Osteoblast (primary cell): ENCODE data around the gene CORIN. TPM values are rescaled to one million over a fixed set of nuclear protein-coding genes. Genes with fewer than 3 reads are reported as not detected.

ENCODE experiments used
- DNase-seq: peaks from one replicate; pipeline ENCODE4 v3.0.0; 2011; ENCODE audit warnings: low spot score, mixed read lengths; ENCODE audit not compliant: insufficient read length; ENCODE audit errors: missing footprints
- H2AFZ ChIP-seq: 2 replicates; pipeline ENCODE4 v1.6.0; 2011; ENCODE audit warnings: mild to moderate bottlenecking, low read length
- H3K27ac ChIP-seq: 2 replicates; pipeline ENCODE4 v1.5.1; 2011; ENCODE audit warnings: mild to moderate bottlenecking, low read depth, low read length, moderate library complexity
- H3K27me3 ChIP-seq: 2 replicates; pipeline ENCODE4 v1.6.0; 2012; ENCODE audit warnings: mild to moderate bottlenecking, control low read depth, inconsistent platforms, low read length, moderate library complexity; ENCODE audit not compliant: insufficient read depth
- H3K36me3 ChIP-seq: 2 replicates; pipeline ENCODE4 v1.5.1; 2011; ENCODE audit warnings: mild to moderate bottlenecking, low read length, control low read depth, moderate library complexity; ENCODE audit not compliant: insufficient read depth
- H3K4me1 ChIP-seq: 2 replicates; pipeline ENCODE4 v1.5.1; 2011; ENCODE audit warnings: mild to moderate bottlenecking, low read length, control low read depth, moderate library complexity; ENCODE audit not compliant: insufficient read depth
- H3K4me2 ChIP-seq: 2 replicates; pipeline ENCODE4 v1.6.0; 2011; ENCODE audit warnings: mild to moderate bottlenecking, low read length; ENCODE audit not compliant: insufficient read depth
- H3K4me3 ChIP-seq: fragments of 200-600 bp; sonication (generic); 3 replicates; pipeline ENCODE4 v1.5.1; 2012; ENCODE audit warnings: mild to moderate bottlenecking, low read length, inconsistent platforms; ENCODE audit not compliant: insufficient read depth
- H3K79me2 ChIP-seq: 2 replicates; pipeline ENCODE4 v1.6.0; 2012; ENCODE audit warnings: mild to moderate bottlenecking, low read length, control low read depth, inconsistent platforms; ENCODE audit not compliant: insufficient read depth
- H3K9me3 ChIP-seq: 2 replicates; pipeline ENCODE4 v1.5.1; 2011; ENCODE audit warnings: low read depth, low read length, control low read depth
- H4K20me1 ChIP-seq: 2 replicates; pipeline ENCODE4 v1.6.0; 2012; ENCODE audit warnings: mild to moderate bottlenecking, low read length, control low read depth; ENCODE audit not compliant: insufficient read depth
- total RNA-seq: library from RNA; depleted of rRNA; stranded (reverse); fragments of >200 nt; gene quantifications from 2 replicates; pipeline ENCODE4 v1.2.3, GENCODE V29; 2012
- TF ChIP-seq, protein P1 (sequence below): IDR thresholded peaks from 2 replicates; pipeline ENCODE4 v1.5.1; 2011; ENCODE audit warnings: mild to moderate bottlenecking, low read depth, low read length, moderate library complexity; ENCODE audit errors: extremely low read depth

Gene CORIN
- total RNA-seq = 0.36 and 0.88 TPM in 2 replicates

GRCh38 chr4:47837908-47838294 is at the start of gene CORIN:
Gene CORIN, minus strand, starts transcription at chr4:47838067. Its CDS starts 118 bp downstream, at chr4:47837949.
- Histone ChIP-seq H3K4me3 (peak within 1 kb of the TSS; percentile 73), H3K9me3 (no peaks in the 10 kb centered on the region), H3K4me1 (peaks cover 25% of the 10 kb centered on the region), H3K36me3 (peaks cover 3% of the 10 kb centered on the region), H3K79me2 (no peaks in the 10 kb centered on the region), H3K27me3 (no peaks in the 10 kb centered on the region), H3K4me2 (peak within 1 kb of the TSS; percentile 90), H3K27ac (no peak within 1 kb of the TSS), H4K20me1 (no peaks in the 10 kb centered on the region), H2AFZ (peak within 1 kb of the TSS; percentile 85)
- DNase-seq = peak; percentile 59
- TF ChIP-seq, protein P1, sequence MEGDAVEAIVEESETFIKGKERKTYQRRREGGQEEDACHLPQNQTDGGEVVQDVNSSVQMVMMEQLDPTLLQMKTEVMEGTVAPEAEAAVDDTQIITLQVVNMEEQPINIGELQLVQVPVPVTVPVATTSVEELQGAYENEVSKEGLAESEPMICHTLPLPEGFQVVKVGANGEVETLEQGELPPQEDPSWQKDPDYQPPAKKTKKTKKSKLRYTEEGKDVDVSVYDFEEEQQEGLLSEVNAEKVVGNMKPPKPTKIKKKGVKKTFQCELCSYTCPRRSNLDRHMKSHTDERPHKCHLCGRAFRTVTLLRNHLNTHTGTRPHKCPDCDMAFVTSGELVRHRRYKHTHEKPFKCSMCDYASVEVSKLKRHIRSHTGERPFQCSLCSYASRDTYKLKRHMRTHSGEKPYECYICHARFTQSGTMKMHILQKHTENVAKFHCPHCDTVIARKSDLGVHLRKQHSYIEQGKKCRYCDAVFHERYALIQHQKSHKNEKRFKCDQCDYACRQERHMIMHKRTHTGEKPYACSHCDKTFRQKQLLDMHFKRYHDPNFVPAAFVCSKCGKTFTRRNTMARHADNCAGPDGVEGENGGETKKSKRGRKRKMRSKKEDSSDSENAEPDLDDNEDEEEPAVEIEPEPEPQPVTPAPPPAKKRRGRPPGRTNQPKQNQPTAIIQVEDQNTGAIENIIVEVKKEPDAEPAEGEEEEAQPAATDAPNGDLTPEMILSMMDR = no peak

DNA sequence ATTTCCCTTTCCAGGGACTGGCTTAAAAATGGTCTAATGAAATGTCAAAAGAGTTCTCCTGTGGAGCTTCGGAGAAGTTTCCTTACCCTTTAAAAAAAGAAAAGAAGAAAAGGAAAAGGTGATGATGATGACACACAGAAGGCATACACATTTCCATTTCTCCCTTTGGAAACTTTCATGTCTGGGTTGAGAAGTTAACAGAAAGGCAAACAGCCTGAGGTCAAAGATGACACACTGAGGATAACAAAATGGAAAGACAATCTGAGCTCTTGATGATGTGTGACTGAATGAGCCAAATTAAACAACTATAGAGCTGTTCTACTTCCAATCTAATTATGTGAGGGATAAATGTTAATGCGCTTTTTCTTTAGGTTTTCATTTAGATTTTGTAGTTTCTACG is 44.4 kb upstream of the CORIN start:
- no peaks in the 10 kb centered on the region for H4K20me1 ChIP-seq
- no peak for DNase-seq

GRCh38 chr4:47879458-47879857 is 41.6 kb upstream of the CORIN start:
- TF ChIP-seq, protein P1 = no peak
- peaks cover 61% of the 10 kb centered on the region for H3K36me3 ChIP-seq

More for the DNA sequence above, 44.4 kb upstream of the CORIN start:
- no peaks in the 10 kb centered on the region for H3K9me3 ChIP-seq
- H2AFZ ChIP-seq = no peak overlapping the region
- no peak overlapping the region for H3K27ac ChIP-seq
- H3K4me2 ChIP-seq = no peak overlapping the region
- no peaks in the 10 kb centered on the region for H3K79me2 ChIP-seq
- no peaks in the 10 kb centered on the region for H3K27me3 ChIP-seq
- TF ChIP-seq, protein P1 = no peak
- H3K4me3 ChIP-seq = no peak overlapping the region
- no peaks in the 10 kb centered on the region for H3K4me1 ChIP-seq
- H3K36me3 ChIP-seq = peaks cover 61% of the 10 kb centered on the region

DNA sequence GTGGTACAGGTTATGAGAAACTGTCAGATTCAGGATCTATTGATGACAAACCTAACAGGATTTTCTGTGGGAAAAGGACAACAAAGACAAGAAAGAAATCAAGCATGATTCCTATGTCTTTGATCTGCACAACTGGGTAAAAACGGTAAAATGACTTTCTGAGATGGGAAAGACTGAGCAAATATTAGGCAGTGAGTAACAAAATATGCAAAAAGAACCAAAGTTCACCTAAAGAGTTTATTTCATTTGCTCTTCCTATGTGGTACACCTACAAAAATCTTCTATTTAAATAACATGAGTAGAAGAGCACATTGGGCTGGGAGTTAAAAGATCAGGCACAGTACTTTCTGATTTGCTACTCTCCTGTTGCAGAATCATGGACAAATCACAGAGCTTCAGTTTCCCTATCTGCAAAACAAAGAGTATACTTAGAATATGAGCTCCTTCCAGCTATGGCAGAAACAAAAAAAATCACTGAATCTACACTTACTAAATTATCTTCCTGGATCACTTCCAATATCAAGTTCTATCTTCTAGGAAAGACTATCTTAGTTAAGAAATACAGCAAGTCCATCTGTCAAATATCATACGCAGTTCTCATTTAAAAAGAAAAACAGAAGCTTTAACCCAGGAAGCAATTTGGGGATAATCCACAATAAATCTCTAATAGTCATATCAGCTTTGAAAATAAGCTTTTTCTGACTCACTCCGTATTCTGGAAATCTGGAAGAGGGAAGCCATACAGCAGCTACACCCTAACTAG is 39.1 kb upstream of the CORIN start:
- Histone ChIP-seq H3K4me3 (no peak overlapping the region), H3K27ac (no peak overlapping the region), H3K36me3 (peaks cover 58% of the 10 kb centered on the region), H4K20me1 (no peaks in the 10 kb centered on the region), H3K4me1 (no peaks in the 10 kb centered on the region), H3K9me3 (peaks cover 6% of the 10 kb centered on the region), H3K79me2 (no peaks in the 10 kb centered on the region), H3K27me3 (no peaks in the 10 kb centered on the region), H2AFZ (no peak overlapping the region), H3K4me2 (no peak overlapping the region)
- DNase-seq = no peak
- TF ChIP-seq, protein P1 = no peak

More at GRCh38 chr4:47879458-47879857, 41.6 kb upstream of the CORIN start:
- Histone ChIP-seq H4K20me1 (no peaks in the 10 kb centered on the region), H3K79me2 (no peaks in the 10 kb centered on the region), H3K27ac (no peak overlapping the region), H3K4me3 (no peak overlapping the region), H3K4me1 (no peaks in the 10 kb centered on the region), H3K9me3 (no peaks in the 10 kb centered on the region), H2AFZ (no peak overlapping the region), H3K4me2 (no peak overlapping the region), H3K27me3 (no peaks in the 10 kb centered on the region)
- DNase-seq = no peak
